Caki2 (cell line): ENCODE data around the gene BNC2. TPM values are rescaled to one million over a fixed set of nuclear protein-coding genes. Genes with fewer than 3 reads are reported as not detected.

ENCODE experiments used
- DNase-seq: peaks from one replicate; pipeline ENCODE4 v3.0.0-alpha.2; 2015; ENCODE audit warnings: low read depth
- in situ Hi-C: cut with HindIII; loops from 2 replicates; pipeline ENCODE4 v1.10.0; 2016; ENCODE audit warnings: low sequenced_read_pairs, low pct_unique_long_range_greater_than_20kb, mixed read lengths
- total RNA-seq: library from RNA; depleted of rRNA; stranded (reverse); fragments of >200 nt; shearing (Covaris generic); gene quantifications from 2 replicates; pipeline ENCODE4 v1.2.3, GENCODE V29; 2014; ENCODE audit warnings: low replicate concordance

BNC2 gene
- total RNA-seq, 1 experiment from 2014 or later: 1.3 TPM

- DNase-seq: peak; percentile 86
- in situ Hi-C loops: no loop called here
Observed at GRCh38 chr9:16671591-16672137, 198.8 kb downstream of the BNC2 start.

DNA sequence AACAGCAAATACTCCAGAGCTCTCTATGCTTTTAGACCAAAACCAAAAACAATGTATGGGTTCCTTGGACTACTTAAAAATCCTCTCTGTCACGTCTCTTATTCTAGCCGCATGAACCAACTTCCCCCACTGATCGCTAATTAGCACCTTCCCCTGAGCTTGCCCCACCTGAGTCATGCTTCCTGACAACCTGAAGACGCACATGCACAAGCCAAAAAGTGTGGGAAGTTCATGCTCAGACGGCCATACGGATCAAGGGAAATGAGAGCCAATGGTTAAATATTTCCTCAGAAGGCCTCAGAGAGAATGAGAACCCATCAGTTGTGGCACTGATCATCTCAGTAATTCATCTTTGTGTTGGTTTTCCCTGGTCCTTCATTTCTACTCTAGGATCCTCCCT lies 199.7 kb downstream of the BNC2 start:
- in situ Hi-C loops: no loop called here
- no peak for DNase-seq

- in situ Hi-C loops: no loop called here
- no peak for DNase-seq
Observed at GRCh38 chr9:16668734-16669295, 201.7 kb downstream of the BNC2 start.

DNA sequence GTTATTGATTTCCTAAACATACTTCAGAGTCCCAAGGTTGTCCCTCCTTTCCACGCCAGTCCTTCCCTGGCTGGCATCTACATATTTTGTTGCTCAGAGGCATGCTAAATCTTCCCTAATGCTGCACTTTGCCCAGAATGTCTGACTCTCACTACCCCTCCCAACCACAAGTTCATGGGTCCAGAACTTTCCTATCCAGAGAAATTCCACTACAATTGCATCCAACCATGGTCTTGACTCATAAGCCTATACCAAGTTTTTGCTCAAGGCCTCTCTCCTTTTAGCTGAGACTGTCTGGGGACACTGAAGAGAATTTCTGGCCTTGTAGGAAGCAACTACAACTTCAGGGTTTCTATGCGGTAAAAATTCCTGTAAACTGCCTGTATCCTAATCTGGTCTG lies 206.3 kb downstream of the BNC2 start:
- in situ Hi-C loops: no loop called here

DNA sequence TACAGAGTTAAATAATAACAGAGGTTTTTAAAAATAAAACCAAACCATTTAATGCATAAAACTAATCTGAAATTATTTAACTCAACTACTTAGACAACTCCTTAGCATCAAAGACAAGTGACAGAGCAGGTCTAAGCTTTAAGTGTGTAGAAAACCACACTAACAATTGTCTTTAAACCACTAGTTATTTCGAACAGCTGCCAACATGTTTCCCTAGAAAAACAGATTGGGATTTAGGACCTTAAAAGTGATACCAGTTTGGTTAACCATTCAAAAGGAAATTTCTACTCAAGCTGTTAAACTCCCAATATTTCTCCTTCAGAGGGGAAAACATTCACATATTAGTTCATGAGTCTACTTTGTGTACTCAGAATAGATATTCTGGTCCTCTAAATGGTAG lies 208.7 kb downstream of the BNC2 start:
- DNase-seq: no peak
- in situ Hi-C loops: no loop called here

More for the DNA sequence above, 206.3 kb downstream of the BNC2 start:
- DNase-seq: no peak

GRCh38 chr9:16659096-16659495 lies 211.4 kb downstream of the BNC2 start:
- in situ Hi-C loops: no loop called here
- DNase-seq: no peak

GRCh38 chr9:16656432-16657169 lies 213.9 kb downstream of the BNC2 start:
- in situ Hi-C loops: no loop called here
- no peak for DNase-seq

DNA sequence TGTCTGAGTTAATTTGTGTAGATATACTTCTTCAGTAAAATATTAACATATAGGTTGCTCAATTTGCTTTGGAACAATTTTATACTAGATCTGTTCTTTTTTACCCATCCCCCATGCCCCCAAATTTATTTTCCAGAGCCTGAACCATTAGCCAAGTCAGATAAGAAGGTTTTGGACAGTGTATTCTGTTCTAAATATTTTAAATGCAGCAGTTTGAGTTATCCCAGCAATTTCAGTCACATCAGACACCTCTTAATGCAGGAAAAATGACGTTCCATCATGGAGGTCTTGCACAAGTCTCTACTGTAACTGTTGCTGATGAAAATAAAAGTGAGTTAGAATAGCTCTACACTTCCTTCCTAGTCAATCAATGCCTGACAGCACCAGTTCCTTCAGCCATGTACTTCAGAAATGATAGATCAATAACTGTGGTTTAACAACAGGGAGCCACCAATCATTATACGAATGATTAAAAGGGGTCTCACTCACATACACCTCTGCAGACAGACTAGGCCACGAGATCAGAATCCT lies 215.8 kb downstream of the BNC2 start:
- no peak for DNase-seq
- in situ Hi-C loops: no loop called here

DNA sequence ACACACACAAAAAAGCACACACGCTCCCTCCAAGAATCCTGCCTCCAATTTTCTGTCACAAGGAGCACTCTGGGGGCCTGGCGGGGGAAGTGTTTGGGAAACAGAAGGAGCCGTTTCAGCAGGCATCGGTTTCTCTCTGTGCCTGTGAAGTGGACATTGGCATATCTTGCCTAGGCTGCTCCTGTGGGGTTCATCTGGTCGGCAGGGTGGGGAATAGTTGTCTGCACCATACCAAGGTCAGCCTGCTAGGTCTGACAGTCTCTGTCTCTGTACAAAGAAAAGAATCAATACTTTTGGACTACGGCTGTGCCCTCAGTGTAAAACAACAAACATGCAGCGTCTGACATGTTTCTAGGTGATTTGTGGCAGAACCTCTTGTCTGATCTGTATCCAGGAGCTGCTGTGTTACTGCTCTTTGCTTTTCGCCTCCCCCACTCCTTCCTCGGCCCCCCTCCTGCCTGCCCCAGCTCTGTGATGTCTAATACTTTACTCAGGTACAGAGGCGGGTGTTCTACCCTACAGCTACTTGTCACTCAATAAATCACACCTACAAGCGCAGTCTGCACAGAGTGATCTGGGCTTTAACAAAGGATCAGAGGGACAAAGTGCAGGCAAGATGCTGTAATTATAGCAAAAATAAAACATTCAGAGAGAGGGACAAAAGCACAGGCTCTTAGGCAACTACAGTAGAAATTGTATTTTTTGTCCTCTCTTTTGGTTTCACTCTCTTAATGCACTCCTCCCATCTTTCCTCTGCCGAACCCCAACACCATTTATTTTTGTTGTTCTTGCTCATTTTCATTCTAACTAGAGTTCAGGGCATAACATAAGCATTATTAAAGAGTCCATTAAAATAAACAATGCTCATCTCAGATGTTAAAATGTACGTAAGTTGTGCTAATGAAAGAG lies 216.7 kb downstream of the BNC2 start:
- DNase-seq: no peak
- in situ Hi-C loops: no loop called here

DNA sequence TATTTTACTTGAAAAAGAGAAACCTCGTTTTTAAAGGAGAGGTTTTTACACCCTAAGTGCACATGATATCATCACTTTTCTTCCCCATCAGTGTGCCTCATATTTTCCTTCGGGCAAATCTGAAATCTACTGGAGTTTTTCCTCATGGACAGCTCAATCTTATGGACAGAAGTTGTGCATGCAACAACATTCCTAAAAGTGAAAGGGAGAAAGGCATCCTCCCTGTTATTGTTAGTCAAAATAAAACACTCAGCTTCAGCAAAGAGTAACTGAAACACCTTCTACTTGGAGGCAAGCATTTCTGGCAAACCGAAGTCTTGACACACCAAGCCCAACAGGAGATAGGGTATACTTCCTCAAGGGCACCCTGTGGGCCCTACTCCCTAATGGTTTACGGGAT lies 217.9 kb downstream of the BNC2 start:
- no peak for DNase-seq
- in situ Hi-C loops: no loop called here

DNA sequence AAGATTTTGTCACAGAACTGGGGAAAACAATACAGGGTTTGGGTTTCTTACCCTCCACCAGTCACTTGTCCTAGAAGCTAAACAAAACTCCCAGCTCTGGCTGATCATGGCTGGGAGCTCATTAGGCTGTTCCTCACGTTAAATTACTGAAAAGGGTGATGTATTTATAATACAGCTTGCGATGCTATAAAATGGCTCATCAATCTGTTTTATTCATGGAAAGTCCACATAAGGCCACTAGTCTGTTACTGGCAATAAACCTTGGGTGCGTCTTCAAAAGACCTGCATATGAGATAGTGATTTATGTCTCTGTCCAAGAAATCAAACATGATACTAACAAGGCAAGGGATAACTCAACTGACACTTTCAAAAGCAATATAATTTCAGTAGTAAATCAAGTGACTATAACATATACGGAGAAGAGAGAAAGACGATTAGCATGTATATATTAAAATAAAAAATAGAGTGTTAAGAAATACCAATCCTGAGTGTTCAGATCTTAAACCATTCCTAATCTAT lies 219.0 kb downstream of the BNC2 start:
- DNase-seq: no peak
- in situ Hi-C loops: no loop called here

- in situ Hi-C loops: no loop called here
- no peak for DNase-seq
Observed at GRCh38 chr9:16645970-16646369, 224.5 kb downstream of the BNC2 start.

DNA sequence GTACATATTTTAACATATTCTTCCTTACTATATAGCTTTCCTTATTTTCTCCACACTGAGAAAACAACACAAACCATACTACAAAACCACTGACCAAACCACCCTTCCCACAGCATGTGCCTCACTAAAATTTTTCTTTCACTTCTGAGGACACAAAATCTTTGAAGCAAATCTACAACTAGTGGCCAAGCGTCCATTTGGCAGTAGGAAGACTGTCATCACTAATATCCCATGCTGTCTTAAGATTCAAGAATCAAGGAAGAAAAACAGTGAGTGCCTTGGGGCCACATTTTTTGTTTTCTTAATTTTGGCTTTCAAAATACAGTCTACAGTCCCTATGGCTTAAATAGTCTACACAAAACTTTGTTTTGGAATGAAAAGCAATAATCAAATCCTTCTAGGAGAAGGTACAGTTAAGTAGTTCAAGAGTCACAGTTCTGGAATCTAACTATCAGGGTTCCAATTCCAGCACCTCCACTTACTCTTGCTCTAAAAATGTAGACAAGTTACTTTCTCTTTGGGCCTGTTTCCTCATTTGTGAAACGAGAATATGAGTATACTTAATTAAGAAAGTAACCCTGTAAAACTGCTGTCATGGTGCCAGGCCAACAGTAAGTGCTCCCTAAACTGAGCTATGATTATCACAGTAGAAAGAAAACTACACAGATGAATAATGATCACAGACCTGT lies 227.9 kb downstream of the BNC2 start:
- no peak for DNase-seq
- in situ Hi-C loops: no loop called here

- in situ Hi-C loops: no loop called here
- no peak for DNase-seq
Observed at GRCh38 chr9:16640649-16641048, 229.8 kb downstream of the BNC2 start.

GRCh38 chr9:16639644-16640043 lies 230.8 kb downstream of the BNC2 start:
- in situ Hi-C loops: no loop called here
- DNase-seq: no peak

GRCh38 chr9:16637911-16638310 lies 232.6 kb downstream of the BNC2 start:
- in situ Hi-C loops: no loop called here
- DNase-seq: no peak

DNA sequence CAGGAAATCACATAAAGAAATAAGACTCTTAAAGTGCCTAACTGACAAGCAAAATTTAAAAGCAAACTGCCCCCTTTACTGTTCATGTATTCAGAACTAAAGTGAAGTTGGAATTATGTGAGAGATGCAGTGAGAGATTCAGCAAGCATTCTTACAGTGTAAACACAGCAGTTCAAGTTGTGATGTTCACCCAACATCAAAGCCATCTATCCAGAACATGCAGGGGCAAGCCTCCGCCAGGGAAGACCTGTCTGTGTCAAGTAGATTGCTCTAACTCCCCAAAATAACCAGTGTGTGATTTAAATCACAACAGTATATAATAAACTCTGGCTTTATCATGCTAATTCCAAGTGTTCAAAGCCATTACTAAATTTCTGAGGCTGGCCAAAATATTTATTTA lies 233.3 kb downstream of the BNC2 start:
- in situ Hi-C loops: no loop called here
- no peak for DNase-seq

GRCh38 chr9:16633794-16634193 lies 236.7 kb downstream of the BNC2 start:
- in situ Hi-C loops: no loop called here
- DNase-seq: no peak
